NCI-H748 treated with DMSO at 0.1 percent for 48 hours (cell line): ENCODE data around the gene RNASE7.
A peak's percentile ranks its signal among the peaks of the same experiment; 100 is the strongest.
"Not testable (repeated sequence)": the region's sequence is repeated elsewhere in the genome, so short reads cannot be mapped to it uniquely, and the experiment has no call there.

Source experiments
- DNase-seq: peaks from one replicate; lab custom pipeline; 2025; lab: John Stamatoyannopoulos, UW

Gene RNASE7

GRCh38 chr14:21041676-21042433, at the start of gene RNASE7:
RNASE7 (plus strand) TSS chr14:21042362; CDS start chr14:21042993, 631 bp downstream.
- DNase-seq = no peak

GRCh38 chr14:20996521-20996920, 45.6 kb upstream of the RNASE7 start:
- no peak for DNase-seq

- DNase-seq = no peak
These were observed 45.0 kb upstream of the RNASE7 start for GRCh38 chr14:20997115-20997514.

DNA sequence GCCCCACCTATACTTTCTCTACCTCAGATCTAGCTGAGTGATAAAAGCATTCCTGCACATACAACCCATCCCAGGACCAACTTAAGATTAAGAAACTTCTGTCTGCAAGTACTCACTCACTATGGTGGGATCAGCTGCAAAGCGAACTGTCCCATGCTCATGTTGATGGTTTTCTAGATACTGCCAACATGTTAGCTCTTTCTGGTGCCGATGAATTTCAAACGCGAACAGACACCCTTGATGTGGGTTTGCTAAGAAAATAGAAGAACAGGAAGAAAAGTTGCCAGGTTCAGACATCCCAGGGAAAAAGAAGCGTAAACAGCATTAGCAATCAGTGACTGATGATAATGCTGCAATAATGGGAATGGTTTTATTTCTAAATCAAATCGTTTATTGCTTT, 44.6 kb upstream of the RNASE7 start:
- DNase-seq = no peak

DNA sequence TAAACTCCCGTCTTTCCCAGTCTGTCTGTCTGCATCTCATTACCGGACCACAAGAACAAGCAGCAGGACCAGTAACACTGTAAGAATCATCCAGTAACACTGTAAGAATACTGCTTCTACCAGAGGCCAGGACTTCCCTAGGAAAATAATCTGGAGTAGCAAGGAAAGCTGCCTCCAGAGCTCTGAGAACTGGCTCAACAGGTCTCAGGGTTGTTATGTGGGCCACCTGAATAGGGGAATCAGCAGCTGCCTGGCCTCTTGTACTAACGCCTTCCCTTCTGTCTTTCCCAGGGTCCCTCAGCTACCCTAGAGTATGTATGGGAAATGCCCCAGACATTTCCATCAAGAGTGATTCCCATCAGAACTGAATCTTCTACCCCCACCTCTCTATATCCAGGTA, 44.0 kb upstream of the RNASE7 start:
- DNase-seq = no peak

DNA sequence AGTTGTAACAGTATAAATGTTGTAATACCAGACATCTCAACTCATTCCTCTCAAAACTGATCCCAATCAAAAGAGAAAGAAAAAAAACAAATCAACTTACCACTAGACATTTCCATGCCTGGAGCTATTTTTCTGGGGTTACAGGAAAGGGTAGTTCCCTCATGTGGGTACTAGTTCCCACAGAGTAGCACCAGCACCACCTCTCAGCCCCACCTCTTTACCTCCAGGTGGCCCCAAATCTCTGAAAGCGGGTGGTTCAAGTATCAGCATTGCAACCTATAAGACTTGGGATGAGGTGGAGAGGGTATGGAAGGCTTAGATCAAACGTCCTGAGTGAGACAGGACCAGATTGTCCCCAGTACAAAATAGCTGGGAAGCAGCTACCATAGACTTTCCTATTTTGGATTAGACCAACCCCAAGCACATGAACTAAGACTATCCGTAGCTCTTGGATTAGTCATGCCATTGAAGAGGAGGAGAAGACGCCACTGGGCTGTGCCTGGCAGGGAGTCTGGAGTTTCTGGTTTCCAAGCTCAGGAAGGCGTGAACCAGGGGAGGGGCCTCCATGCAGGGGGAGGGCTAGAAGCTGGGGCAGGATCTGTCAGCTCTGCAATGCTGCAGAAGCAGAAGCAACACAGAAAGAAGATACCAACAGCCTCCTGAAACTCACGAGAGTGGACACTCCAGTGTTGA, 43.3 kb upstream of the RNASE7 start, which contains the start of gene SLC39A2:
SLC39A2 (plus strand) TSS at position 620 of the 693 bp plus-strand sequence. CDS start 154 bp downstream, outside the sequence.
- DNase-seq = no peak

- no peak for DNase-seq
These were observed 42.6 kb upstream of the RNASE7 start for GRCh38 chr14:20999591-20999990.

DNA sequence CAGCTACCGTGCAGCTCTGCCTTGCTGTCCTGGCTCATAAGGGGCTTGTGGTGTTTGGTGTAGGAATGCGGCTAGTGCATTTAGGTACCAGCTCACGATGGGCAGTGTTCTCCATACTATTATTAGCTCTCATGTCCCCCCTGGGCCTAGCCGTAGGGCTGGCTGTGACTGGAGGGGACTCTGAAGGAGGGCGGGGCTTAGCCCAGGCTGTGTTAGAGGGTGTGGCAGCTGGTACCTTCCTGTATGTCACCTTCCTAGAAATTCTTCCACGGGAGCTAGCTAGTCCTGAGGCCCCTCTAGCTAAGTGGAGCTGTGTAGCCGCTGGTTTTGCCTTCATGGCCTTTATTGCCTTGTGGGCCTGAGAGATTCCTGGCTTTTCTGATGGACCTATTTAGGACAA, 40.9 kb upstream of the RNASE7 start:
- DNase-seq = no peak

DNA sequence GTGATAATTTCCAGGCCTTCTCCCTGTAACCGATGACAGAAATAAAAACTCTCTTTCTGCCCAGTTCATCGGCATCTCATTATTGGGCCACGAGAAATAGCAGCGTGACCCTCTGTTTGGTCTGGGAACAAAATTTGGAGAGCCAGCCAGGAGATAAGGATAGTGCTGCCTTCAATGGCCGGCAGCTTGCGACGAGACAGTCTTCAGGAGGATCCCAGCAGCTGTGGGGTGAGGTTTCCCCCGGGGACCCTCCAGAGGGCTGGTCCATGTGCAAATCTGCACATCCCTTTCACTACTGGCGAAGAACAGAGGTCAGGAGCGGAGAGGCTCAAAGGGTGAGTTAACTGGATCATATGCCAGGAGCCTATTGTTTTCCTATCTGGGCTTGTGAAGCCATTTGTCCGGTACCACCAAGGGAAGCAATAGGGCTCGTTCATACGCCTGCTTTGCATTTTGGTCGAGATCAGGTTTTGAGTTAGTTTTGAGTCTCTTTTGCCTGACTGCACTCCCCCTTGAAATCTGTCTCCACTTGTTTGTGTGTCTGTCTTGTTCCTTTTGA, 38.3 kb upstream of the RNASE7 start:
- no peak for DNase-seq

GRCh38 chr14:21009721-21010120, 32.4 kb upstream of the RNASE7 start:
- not testable (repeated sequence) for DNase-seq

DNA sequence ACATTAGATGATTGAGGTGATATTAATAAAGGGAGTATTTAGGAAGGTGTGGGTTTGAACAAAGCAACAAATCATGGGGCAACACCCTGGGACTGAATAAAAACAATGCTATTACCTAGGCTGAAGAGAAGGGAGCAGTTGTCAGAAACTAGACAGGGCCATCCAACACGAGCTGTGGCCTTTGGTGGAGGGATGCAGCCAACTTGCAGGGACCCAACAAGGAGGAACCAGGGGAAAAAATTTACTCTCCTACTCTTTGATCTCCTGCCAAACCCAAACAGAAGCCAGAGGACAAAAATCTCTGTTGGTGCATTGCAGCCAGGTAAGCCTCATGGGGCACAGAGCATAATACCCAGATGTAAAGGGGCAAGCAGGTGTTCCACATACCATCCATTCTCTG, 31.0 kb upstream of the RNASE7 start:
- DNase-seq = no peak

GRCh38 chr14:21014761-21015190, 27.4 kb upstream of the RNASE7 start:
- peak; percentile 70 for DNase-seq

DNA sequence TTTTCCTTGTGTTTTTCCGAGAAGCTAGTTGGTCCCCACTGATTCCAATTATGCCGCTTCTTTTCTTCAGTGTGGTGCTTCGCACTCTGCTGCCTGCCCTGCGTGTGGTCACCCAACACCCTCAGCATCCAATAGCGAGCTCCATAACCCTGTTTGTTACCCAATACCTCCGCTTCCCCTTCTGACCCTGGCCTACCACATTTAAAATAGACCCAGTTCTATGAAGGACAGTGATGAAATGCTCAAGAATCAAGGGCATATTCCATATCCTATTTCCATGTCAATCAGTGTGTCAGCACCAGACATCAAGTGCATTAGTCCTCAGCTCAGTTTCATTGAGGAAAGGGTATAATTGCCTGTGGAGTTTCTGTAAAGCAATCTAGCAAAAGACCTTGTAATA, 26.9 kb upstream of the RNASE7 start:
- no peak for DNase-seq

DNA sequence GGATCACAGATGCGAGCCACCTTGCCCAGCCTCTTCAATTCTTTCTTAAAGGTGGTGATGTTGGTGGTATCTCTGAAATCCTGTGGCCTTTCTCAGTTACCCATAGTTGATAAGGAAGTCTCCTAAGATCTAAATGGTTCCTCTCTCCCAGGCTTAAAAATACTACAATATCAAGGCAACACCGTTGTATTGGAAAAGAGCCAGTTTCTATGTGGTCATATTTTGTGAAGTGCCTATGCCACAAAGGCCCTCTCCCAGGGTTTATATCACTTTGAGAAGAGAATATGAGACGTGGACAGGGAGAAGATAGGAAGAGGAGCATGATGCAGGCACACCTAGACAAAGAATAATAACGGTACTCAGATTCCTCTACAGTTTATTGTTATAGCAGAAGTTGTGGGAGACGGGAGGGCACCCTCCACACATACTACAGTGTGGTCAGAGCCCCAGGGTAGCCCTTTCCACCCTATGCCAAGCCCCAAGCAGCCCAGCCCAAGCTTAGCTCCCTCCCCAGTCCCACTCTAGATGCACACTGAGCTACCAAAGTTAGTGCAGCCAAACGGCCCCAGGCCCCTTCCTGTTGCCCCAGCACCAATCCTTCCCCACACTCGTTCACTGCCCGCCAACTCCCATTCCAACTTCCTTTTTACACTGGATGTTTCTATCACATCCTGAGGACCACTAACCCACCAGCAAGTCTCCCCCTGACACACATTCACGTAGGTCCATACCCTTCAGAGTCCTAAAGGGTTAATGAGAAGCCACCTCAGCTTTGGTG, 25.6 kb upstream of the RNASE7 start:
- no peak for DNase-seq

GRCh38 chr14:21017528-21018245, 24.5 kb upstream of the RNASE7 start:
- DNase-seq = no peak

- DNase-seq = no peak
These were observed 23.9 kb upstream of the RNASE7 start for GRCh38 chr14:21018286-21018685.

DNA sequence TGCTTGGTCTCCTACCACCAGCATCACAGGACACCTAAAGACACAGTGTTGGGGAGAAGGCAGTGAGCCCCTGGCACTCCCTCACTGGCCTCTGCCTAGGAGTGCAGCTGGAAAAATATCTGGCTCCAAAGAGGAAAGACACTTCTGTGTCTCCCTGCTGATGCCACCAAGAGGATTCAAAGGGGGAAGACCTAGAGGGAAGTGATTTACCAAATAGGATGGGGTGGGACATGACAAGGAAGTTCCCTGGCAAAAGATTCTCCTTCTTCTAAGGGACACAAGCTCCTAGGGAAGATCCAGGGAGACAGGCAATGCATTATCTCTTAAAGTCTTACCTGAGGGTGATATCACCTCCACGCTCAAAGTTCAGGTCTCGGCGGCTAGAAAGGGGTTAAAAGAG, 23.4 kb upstream of the RNASE7 start:
- no peak for DNase-seq

- DNase-seq = no peak
These were observed 22.8 kb upstream of the RNASE7 start for GRCh38 chr14:21019366-21019765.

DNA sequence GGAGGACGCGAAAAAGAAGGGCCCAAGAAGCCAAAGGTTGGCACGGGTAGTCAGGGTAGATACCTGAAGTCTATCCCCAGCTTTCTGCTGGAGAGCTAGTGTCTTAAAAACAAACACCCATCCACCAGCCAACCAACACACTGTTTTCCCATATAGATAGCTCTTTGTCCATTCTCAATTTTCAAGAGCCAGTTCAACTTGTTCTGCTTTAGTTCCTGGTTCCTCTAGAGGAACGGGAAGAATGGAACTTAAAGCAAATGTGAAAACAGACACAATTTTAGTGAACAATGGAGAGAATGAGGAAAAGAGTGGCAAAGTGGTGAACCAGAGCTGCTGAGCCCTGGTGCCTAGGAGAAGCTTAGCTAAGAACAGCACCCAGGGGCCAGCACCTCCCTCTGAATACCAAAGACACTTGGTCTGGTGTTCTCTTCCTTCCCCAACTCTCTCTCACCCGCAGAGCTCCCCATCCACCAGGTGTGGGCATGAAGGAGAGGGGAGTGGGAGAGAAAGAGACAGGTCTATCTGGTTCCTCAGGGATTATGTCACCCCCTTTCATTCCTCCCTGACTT, 21.1 kb upstream of the RNASE7 start:
- no peak for DNase-seq

DNA sequence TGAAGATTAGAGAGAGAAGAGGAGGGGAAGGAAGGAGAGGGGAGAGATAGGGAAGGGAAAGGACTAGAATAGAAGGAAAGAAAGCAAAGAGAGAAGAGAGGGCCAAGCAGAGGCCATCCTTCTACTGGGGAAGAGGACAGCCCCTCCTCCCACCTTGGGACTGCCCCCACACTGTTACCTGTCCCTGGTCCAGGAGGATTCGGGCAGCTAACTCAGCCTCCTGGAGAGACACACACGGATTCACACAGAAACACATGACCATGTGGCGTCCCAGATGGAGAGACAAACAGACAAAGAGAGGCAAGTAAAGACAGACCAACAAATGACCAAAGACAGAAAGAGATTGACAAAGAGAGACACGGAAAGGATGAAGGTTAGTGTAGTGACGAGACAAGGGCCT, 19.5 kb upstream of the RNASE7 start:
- DNase-seq = no peak

- no peak for DNase-seq
These were observed 19.0 kb upstream of the RNASE7 start for GRCh38 chr14:21023174-21023573.
